NB4 (cell line): ENCODE results near the gene LRRC10.

Experiments used
- DNase-seq: peaks from one replicate; pipeline ENCODE4 v3.0.0; 2010; ENCODE audit warnings: low read depth
- H3K4me3 ChIP-seq: one replicate; pipeline ENCODE4 v1.5.1; 2011; ENCODE audit warnings: mild to moderate bottlenecking, low read depth, low read length, moderate library complexity
- CTCF ChIP-seq: IDR thresholded peaks from one replicate; pipeline ENCODE4 v1.5.1; 2012; ENCODE audit warnings: low read depth, low read length
- MAX ChIP-seq: IDR thresholded peaks from 2 replicates; pipeline ENCODE4 v1.6.1; 2011; ENCODE audit warnings: low read depth, low read length
- MYC ChIP-seq: IDR thresholded peaks from 2 replicates; pipeline ENCODE4 v1.6.1; 2011; ENCODE audit warnings: low read depth, low read length
- POLR2A ChIP-seq: IDR thresholded peaks from 2 replicates; pipeline ENCODE4 v1.6.1; 2011; ENCODE audit warnings: mild to moderate bottlenecking; ENCODE audit not compliant: insufficient read length; ENCODE audit errors: extremely low read depth

Gene LRRC10

GRCh38 chr12:69653703-69654102, 43.0 kb upstream of the LRRC10 start:
- H3K4me3 ChIP-seq, result no peak overlapping the region
- TF ChIP-seq POLR2A, result no peak
- no peak for TF ChIP-seq MAX
- TF ChIP-seq CTCF, result no peak
- TF ChIP-seq MYC, result no peak
- peak; percentile 14 for DNase-seq

- no peak overlapping the region for H3K4me3 ChIP-seq
- no peak for DNase-seq
- TF ChIP-seq CTCF (no peak), MAX (no peak), POLR2A (no peak), MYC (no peak)
Measured at GRCh38 chr12:69651922-69652321, 41.2 kb upstream of the LRRC10 start.

GRCh38 chr12:69649529-69649928, 38.8 kb upstream of the LRRC10 start:
- no peak for DNase-seq
- TF ChIP-seq MYC, result no peak
- TF ChIP-seq POLR2A, result no peak
- TF ChIP-seq MAX, result no peak
- TF ChIP-seq CTCF, result no peak
- no peak overlapping the region for H3K4me3 ChIP-seq

- TF ChIP-seq MAX, result no peak
- TF ChIP-seq POLR2A, result no peak
- TF ChIP-seq MYC, result no peak
- TF ChIP-seq CTCF, result no peak
- H3K4me3 ChIP-seq, result no peak overlapping the region
- no peak for DNase-seq
Measured at GRCh38 chr12:69648476-69648875, 37.8 kb upstream of the LRRC10 start.

- TF ChIP-seq POLR2A, result no peak
- no peak for TF ChIP-seq MAX
- TF ChIP-seq MYC, result no peak
- no peak for TF ChIP-seq CTCF
Measured at GRCh38 chr12:69647178-69647577, 36.5 kb upstream of the LRRC10 start.

GRCh38 chr12:69645031-69645430, 34.3 kb upstream of the LRRC10 start:
- no peak for DNase-seq

More at GRCh38 chr12:69647178-69647577, 36.5 kb upstream of the LRRC10 start:
- no peak for DNase-seq
- no peak overlapping the region for H3K4me3 ChIP-seq

More at GRCh38 chr12:69645031-69645430, 34.3 kb upstream of the LRRC10 start:
- TF ChIP-seq MYC, result no peak
- TF ChIP-seq POLR2A, result no peak
- TF ChIP-seq MAX, result no peak
- TF ChIP-seq CTCF, result no peak
- H3K4me3 ChIP-seq, result no peak overlapping the region
